Heart left ventricle (tissue), 13 donors: ENCODE data around the gene TPPP3.

ENCODE experiments used
- CTCF ChIP-seq, 12 donors: fragments of 200-600 bp; sonication (generic) in 4 of 12; IDR thresholded peaks; one replicate each; pipeline versions ENCODE4 v1.5.0 to v1.8.0; 2018 to 2022; ENCODE audit warnings: antibody characterized with exemption in 12 of 12, mild to moderate bottlenecking in 5 of 12
- POLR2A ChIP-seq, 2 donors: fragments of 450-650 bp; IDR thresholded peaks; one replicate each; pipeline ENCODE4 v1.6.1; 2017; ENCODE audit warnings: antibody characterized with exemption in 2 of 2, mild to moderate bottlenecking in 2 of 2, moderate library complexity in 2 of 2
- donor health status: ischemic (EF 13 %, LVEDD 7.1; RV severe dilation, severe dysfunction).
- donor health status: DM: no; HTN: yes; CAD: no.
- donor health status: DM: no; HTN: no; CAD: no.
- donor health status: ischemic (EF 25% LVEDD 6.9; RV normal size, moderate dysfunction).
- donor health status: ischemic (EF 25% LVEDD 5.7; RV mildly dilated, moderate dysfunction).
- donor health status: ischemic (EF 35%, LVEDD 5.7; RV mildly dilated, moderate dysfunction).
- donor health status: nonischemic (EF 11% LVEDD 7.7; RV severe dilation, severe dysfunction).
- donor health status: DM: yes; HTN: yes; CAD: no.
- donor health status: PGD.
- donor health status: ischemic (EF 29% LVEDD 5.4; RV normal size, mild dysfunction).
- donor health status: nonischemic (EF 23%, LVEDD 6.1; RV moderate dilation, normal function).

GRCh38 chr16:67393788-67394154 is 473 bp upstream of the TPPP3 start:
- TF ChIP-seq CTCF (IDR thresholded peaks at IDR 0.05): no peak
- no peak for TF ChIP-seq POLR2A (IDR thresholded peaks at IDR 0.05)
